ENCODE data around the gene ADGRV1. TPM values are rescaled to one million over a fixed set of nuclear protein-coding genes. Genes with fewer than 3 reads are reported as not detected.
"Not testable (repeated sequence)": the region's sequence is repeated elsewhere in the genome, so short reads cannot be mapped to it uniquely, and the experiment has no call there.

The ADGRV1 gene
- total RNA-seq, 1 experiment from 2014 or later = not detected

DNA sequence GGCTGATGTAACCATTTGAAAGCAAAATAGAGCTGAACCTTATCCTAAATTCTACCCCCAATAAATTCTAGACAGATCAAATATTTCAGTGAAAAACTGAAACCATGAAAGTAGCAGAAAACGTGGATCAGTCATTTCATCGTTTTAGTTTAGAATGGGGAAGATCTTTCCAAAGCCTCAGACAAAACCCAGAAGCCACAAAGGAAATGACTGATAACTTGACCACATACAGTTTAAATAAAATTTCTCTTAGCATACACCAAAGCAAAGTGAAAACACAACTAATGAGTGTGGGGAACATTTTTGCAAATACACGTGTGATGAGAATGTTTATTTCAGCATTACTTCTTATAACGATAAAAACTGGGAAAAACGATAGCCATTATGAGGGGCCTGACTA, 284.8 kb downstream of the ADGRV1 start:
- no peak overlapping the region for H3K4me3 Mint-ChIP-seq (ENCODE audit: unreplicated experiment)
- DNase-seq (ENCODE audit: unreplicated experiment) = no peak
- no TSS peak for BruUV-seq (replicated peaks)
- no peaks in the 10 kb centered on the region for H3K36me3 Mint-ChIP-seq (ENCODE audit: insufficient read depth, unreplicated experiment)
- TF ChIP-seq, protein P1, sequence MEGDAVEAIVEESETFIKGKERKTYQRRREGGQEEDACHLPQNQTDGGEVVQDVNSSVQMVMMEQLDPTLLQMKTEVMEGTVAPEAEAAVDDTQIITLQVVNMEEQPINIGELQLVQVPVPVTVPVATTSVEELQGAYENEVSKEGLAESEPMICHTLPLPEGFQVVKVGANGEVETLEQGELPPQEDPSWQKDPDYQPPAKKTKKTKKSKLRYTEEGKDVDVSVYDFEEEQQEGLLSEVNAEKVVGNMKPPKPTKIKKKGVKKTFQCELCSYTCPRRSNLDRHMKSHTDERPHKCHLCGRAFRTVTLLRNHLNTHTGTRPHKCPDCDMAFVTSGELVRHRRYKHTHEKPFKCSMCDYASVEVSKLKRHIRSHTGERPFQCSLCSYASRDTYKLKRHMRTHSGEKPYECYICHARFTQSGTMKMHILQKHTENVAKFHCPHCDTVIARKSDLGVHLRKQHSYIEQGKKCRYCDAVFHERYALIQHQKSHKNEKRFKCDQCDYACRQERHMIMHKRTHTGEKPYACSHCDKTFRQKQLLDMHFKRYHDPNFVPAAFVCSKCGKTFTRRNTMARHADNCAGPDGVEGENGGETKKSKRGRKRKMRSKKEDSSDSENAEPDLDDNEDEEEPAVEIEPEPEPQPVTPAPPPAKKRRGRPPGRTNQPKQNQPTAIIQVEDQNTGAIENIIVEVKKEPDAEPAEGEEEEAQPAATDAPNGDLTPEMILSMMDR (IDR thresholded peaks at IDR 0.05; ENCODE audit: unreplicated experiment) = no peak
- POLR2A ChIA-PET = no interaction called here
- CTCF ChIA-PET = no interaction called here
- no peaks in the 10 kb centered on the region for H3K4me1 Mint-ChIP-seq (ENCODE audit: insufficient read depth, unreplicated experiment)
- intact Hi-C loops (cut with micrococcal nuclease) = no loop called here
- H3K27me3 Mint-ChIP-seq (ENCODE audit: insufficient read depth, unreplicated experiment) = no peaks in the 10 kb centered on the region
- no peak overlapping the region for H3K27ac Mint-ChIP-seq (ENCODE audit: low read depth, unreplicated experiment)
- H3K9me3 Mint-ChIP-seq (ENCODE audit: unreplicated experiment) = no peaks in the 10 kb centered on the region

- no TSS peak for BruUV-seq (replicated peaks)
- H3K4me1 Mint-ChIP-seq (ENCODE audit: insufficient read depth, unreplicated experiment) = no peaks in the 10 kb centered on the region
- no peak overlapping the region for H3K4me3 Mint-ChIP-seq (ENCODE audit: unreplicated experiment)
- H3K36me3 Mint-ChIP-seq (ENCODE audit: insufficient read depth, unreplicated experiment) = no peaks in the 10 kb centered on the region
- intact Hi-C loops (cut with micrococcal nuclease) = no loop called here
- no peaks in the 10 kb centered on the region for H3K9me3 Mint-ChIP-seq (ENCODE audit: unreplicated experiment)
- peak; percentile 14 for DNase-seq (ENCODE audit: unreplicated experiment)
- ChIA-PET POLR2A (no interaction called here), CTCF (no interaction called here)
- no peak overlapping the region for H3K27ac Mint-ChIP-seq (ENCODE audit: low read depth, unreplicated experiment)
- no peaks in the 10 kb centered on the region for H3K27me3 Mint-ChIP-seq (ENCODE audit: insufficient read depth, unreplicated experiment)
- TF ChIP-seq, protein P1 (IDR thresholded peaks at IDR 0.05; ENCODE audit: unreplicated experiment) = no peak
Measured at GRCh38 chr5:90844931-90845330, 286.3 kb downstream of the ADGRV1 start.

DNA sequence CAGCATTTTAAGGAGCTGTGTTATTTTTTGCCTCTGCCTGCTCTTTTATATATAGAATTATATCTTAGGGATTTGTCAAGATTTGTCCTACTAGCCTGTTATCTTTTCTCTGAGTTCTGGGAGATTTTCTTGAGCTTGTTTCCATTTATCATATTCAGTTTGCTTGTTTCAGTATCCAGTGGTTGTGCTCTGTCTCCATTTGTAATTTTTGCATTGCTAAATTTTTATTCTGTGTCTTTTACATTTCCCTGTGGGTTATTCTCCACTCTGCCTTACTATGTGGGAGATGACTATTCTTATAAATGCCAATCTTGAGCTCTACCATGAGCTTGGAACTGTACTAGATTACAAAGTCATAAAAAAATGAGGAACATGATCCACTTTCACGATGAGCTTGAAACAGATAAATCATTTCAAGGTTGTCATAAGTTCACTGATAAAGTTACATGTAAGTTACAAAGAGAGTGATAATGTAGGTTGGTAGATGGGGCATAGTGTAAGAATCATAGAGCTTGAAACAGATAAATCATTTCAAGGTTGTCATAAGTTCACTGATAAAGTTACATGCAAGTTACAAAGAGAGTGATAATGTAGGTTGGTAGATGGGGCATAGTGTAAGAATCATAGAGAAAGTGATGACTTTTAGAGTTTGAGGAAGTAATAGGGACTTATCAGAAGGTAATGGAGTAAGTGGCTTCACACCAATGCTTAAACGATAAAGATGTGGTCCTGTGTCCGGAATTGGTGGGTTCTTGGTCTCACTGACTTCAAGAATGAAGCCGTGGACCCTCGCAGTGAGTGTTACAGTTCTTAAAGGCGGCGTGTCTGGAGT, 287.3 kb downstream of the ADGRV1 start:
- TF ChIP-seq, protein P1 (IDR thresholded peaks at IDR 0.05; ENCODE audit: unreplicated experiment) = no peak
- Mint-ChIP-seq H3K27ac (ENCODE audit: low read depth, unreplicated experiment) (no peak overlapping the region), H3K4me1 (ENCODE audit: insufficient read depth, unreplicated experiment) (no peaks in the 10 kb centered on the region), H3K9me3 (ENCODE audit: unreplicated experiment) (no peaks in the 10 kb centered on the region), H3K4me3 (ENCODE audit: unreplicated experiment) (no peak overlapping the region), H3K36me3 (ENCODE audit: insufficient read depth, unreplicated experiment) (no peaks in the 10 kb centered on the region), H3K27me3 (ENCODE audit: insufficient read depth, unreplicated experiment) (no peaks in the 10 kb centered on the region)
- CTCF ChIA-PET = interaction anchor here (1.1 to 2.4 kb wide), 2 partner anchors 44 to 574 kb away, joined by 5 to 10 read pairs; no protein-coding TSS in a partner anchor
- intact Hi-C loops (cut with micrococcal nuclease) = no loop called here
- BruUV-seq (replicated peaks) = no TSS peak
- no peak for DNase-seq (ENCODE audit: unreplicated experiment)
- POLR2A ChIA-PET = interaction anchor here (0.9 kb wide), 1 partner anchor 21 kb away, joined by 3 read pairs; no protein-coding TSS in a partner anchor

GRCh38 chr5:90847606-90848005, 289.0 kb downstream of the ADGRV1 start:
- BruUV-seq (replicated peaks); DNase-seq (ENCODE audit: unreplicated experiment); intact Hi-C loops (cut with micrococcal nuclease); H3K4me3 Mint-ChIP-seq (ENCODE audit: unreplicated experiment); H3K4me1 Mint-ChIP-seq (ENCODE audit: insufficient read depth, unreplicated experiment); H3K27ac Mint-ChIP-seq (ENCODE audit: low read depth, unreplicated experiment); H3K27me3 Mint-ChIP-seq (ENCODE audit: insufficient read depth, unreplicated experiment); H3K36me3 Mint-ChIP-seq (ENCODE audit: insufficient read depth, unreplicated experiment); H3K9me3 Mint-ChIP-seq (ENCODE audit: unreplicated experiment): not testable (repeated sequence)
- POLR2A ChIA-PET = interaction anchor here (1.0 kb wide), 1 partner anchor 173 kb away, joined by 3 read pairs; no protein-coding TSS in a partner anchor
- CTCF ChIA-PET = interaction anchor here (0.6 to 2.4 kb wide), 5 partner anchors 10 to 572 kb away, joined by 3 to 10 read pairs (median 3); no protein-coding TSS in a partner anchor
